HL-60 (cell line): ENCODE data around the gene SCGB3A1.

Experiments used
- DNase-seq, 2 experiments: peaks; one replicate each; pipeline ENCODE4 v3.0.0-alpha.2; 2010 to 2020; ENCODE audit warnings: low read depth in 1 of 2, low spot score in 1 of 2
- H3K27ac ChIP-seq: fragments of 250-450 bp; sonication (Bioruptor Pico); replicated peaks from 2 replicates; pipeline ENCODE4 v1.5.1; 2020; ENCODE audit warnings: mild to moderate bottlenecking, moderate library complexity
- H3K27me3 ChIP-seq: fragments of 250-450 bp; sonication (Bioruptor Pico); 2 replicates; pipeline ENCODE4 v1.5.1; 2021; ENCODE audit warnings: mild to moderate bottlenecking, moderate library complexity; ENCODE audit not compliant: insufficient read depth, poor library complexity, severe bottlenecking
- H3K4me3 ChIP-seq: replicated peaks from 2 replicates; pipeline ENCODE4 v1.5.1; 2011; ENCODE audit warnings: mild to moderate bottlenecking, control low read depth, low read length; ENCODE audit not compliant: insufficient read depth
- GABPA ChIP-seq: IDR thresholded peaks from 2 replicates; pipeline ENCODE4 v1.6.1; 2012; ENCODE audit warnings: low read depth
- POLR2AphosphoS5 ChIP-seq: IDR thresholded peaks from 2 replicates; pipeline ENCODE4 v1.6.1; 2012; ENCODE audit warnings: low read depth
- SPI1 ChIP-seq: IDR thresholded peaks from 2 replicates; pipeline ENCODE4 v1.6.1; 2012; ENCODE audit warnings: low read depth, mild to moderate bottlenecking, borderline replicate concordance
- TF ChIP-seq, protein P1 (sequence below): IDR thresholded peaks from 2 replicates; pipeline ENCODE4 v1.6.1; 2012; ENCODE audit warnings: low read depth; ENCODE audit not compliant: insufficient replicate concordance
- TF ChIP-seq, protein P2 (sequence below): IDR thresholded peaks from one replicate; pipeline ENCODE4 v1.5.1; 2011; ENCODE audit warnings: low read length, control low read depth, inconsistent platforms; ENCODE audit not compliant: insufficient read depth

SCGB3A1 gene

DNA sequence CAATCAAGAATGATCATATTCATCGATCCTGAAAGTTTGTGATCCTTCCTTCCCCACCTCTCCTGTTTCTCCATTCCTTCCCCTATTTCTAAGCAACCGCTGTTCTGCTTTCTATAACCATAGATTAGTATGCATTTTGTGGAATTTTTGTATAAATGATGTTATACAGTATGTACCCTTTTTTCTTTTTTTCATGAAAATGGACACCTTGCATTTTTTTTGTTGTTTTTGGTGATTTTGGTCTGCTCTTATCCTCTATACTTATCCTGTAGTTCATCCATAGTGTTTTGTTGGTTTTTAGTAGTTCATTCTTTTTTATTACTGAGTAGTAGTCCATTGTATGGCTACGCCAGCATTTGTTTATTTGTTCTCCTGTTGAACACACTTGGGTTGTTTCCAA is 46.1 kb downstream of the SCGB3A1 start:
- Histone ChIP-seq H3K4me3 (no peak overlapping the region), H3K27me3 (no peaks in the 10 kb centered on the region), H3K27ac (no peak overlapping the region)
- TF ChIP-seq SPI1: no peak
- no peak for TF ChIP-seq GABPA
- TF ChIP-seq, protein P1, sequence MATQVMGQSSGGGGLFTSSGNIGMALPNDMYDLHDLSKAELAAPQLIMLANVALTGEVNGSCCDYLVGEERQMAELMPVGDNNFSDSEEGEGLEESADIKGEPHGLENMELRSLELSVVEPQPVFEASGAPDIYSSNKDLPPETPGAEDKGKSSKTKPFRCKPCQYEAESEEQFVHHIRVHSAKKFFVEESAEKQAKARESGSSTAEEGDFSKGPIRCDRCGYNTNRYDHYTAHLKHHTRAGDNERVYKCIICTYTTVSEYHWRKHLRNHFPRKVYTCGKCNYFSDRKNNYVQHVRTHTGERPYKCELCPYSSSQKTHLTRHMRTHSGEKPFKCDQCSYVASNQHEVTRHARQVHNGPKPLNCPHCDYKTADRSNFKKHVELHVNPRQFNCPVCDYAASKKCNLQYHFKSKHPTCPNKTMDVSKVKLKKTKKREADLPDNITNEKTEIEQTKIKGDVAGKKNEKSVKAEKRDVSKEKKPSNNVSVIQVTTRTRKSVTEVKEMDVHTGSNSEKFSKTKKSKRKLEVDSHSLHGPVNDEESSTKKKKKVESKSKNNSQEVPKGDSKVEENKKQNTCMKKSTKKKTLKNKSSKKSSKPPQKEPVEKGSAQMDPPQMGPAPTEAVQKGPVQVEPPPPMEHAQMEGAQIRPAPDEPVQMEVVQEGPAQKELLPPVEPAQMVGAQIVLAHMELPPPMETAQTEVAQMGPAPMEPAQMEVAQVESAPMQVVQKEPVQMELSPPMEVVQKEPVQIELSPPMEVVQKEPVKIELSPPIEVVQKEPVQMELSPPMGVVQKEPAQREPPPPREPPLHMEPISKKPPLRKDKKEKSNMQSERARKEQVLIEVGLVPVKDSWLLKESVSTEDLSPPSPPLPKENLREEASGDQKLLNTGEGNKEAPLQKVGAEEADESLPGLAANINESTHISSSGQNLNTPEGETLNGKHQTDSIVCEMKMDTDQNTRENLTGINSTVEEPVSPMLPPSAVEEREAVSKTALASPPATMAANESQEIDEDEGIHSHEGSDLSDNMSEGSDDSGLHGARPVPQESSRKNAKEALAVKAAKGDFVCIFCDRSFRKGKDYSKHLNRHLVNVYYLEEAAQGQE: no peak
- TF ChIP-seq POLR2AphosphoS5: no peak
- TF ChIP-seq, protein P2, sequence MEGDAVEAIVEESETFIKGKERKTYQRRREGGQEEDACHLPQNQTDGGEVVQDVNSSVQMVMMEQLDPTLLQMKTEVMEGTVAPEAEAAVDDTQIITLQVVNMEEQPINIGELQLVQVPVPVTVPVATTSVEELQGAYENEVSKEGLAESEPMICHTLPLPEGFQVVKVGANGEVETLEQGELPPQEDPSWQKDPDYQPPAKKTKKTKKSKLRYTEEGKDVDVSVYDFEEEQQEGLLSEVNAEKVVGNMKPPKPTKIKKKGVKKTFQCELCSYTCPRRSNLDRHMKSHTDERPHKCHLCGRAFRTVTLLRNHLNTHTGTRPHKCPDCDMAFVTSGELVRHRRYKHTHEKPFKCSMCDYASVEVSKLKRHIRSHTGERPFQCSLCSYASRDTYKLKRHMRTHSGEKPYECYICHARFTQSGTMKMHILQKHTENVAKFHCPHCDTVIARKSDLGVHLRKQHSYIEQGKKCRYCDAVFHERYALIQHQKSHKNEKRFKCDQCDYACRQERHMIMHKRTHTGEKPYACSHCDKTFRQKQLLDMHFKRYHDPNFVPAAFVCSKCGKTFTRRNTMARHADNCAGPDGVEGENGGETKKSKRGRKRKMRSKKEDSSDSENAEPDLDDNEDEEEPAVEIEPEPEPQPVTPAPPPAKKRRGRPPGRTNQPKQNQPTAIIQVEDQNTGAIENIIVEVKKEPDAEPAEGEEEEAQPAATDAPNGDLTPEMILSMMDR: no peak
- no peak for DNase-seq

DNA sequence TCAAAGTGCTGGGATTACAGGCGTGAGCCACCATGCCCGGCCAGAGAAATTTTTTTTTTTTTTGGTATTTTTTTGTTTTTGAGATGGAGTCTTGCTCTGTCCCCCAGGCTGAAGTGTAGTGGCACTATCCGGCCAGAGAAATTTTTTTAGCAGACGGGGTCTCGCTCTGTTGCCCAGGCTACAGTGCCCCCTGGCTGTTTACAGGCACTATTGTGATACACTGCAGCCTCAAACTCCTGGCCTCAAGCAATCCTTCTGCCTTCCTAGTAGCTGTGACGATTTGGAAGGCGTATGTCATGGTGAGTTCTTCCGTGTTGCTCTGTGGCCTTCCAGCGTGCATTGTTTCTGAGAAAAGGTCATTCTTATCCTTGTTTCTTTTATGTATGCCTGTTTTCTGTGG is 49.6 kb downstream of the SCGB3A1 start:
- DNase-seq: no peak
- no peak overlapping the region for H3K27ac ChIP-seq

More for the DNA sequence above, 49.6 kb downstream of the SCGB3A1 start:
- TF ChIP-seq SPI1: no peak
- TF ChIP-seq GABPA: no peak
- TF ChIP-seq POLR2AphosphoS5: no peak
- Histone ChIP-seq H3K27me3 (no peaks in the 10 kb centered on the region), H3K4me3 (no peak overlapping the region)
